IMR-90 (cell line): ENCODE data around the gene WDR91. TPM values are rescaled to one million over a fixed set of nuclear protein-coding genes. Genes with fewer than 3 reads are reported as not detected.

Experiments used
- ATAC-seq: fragments of 200-7000 bp; cut with Tn5 transposase; 2 replicates; pipeline ENCODE4 v1.9.1; 2020; ENCODE audit warnings: low read depth, mild to moderate bottlenecking, moderate library complexity
- BruUV-seq: library from RNA; stranded (reverse); fragments of 400-500 nt; replicated peaks from 2 replicates; lab custom pipeline; 2021; lab: Mats Ljungman, UMichigan
- CTCF ChIA-PET: fragments of 300-600 bp; formaldehyde crosslinking; extraction: SDS; loops from one replicate; lab custom pipeline; 2021; ENCODE audit warnings: antibody characterized with exemption; lab: Yijun Ruan, JAX
- POLR2A ChIA-PET: fragments of 300-600 bp; sonication (Branson Sonifier 250); formaldehyde crosslinking; loops from one replicate; lab custom pipeline; 2022; ENCODE audit warnings: antibody characterized with exemption; ENCODE audit not compliant: unreplicated experiment; lab: Charles Lee
- DNase-seq: peaks from one replicate; pipeline ENCODE4 v3.0.0; 2013
- H2AFZ ChIP-seq: replicated peaks from 2 replicates; pipeline ENCODE3; 2013; ENCODE audit warnings: low read length, mild to moderate bottlenecking; ENCODE audit not compliant: poor library complexity
- H2AK5ac ChIP-seq: 2 replicates; pipeline ENCODE4 v1.6.1; 2013; ENCODE audit warnings: low read depth, low read length, inconsistent platforms
- H2AK9ac ChIP-seq: replicated peaks from 2 replicates; pipeline ENCODE3; 2013; ENCODE audit warnings: mild to moderate bottlenecking, low read depth, low read length, moderate library complexity; ENCODE audit not compliant: poor library complexity
- H2BK120ac ChIP-seq: 2 replicates; pipeline ENCODE4 v1.6.1; 2013; ENCODE audit warnings: low read depth, low read length, inconsistent platforms
- H2BK15ac ChIP-seq: 3 replicates; pipeline ENCODE4 v1.6.1; 2013; ENCODE audit warnings: low read depth, low read length, inconsistent platforms
- H2BK20ac ChIP-seq: 2 replicates; pipeline ENCODE4 v1.6.1; 2013; ENCODE audit warnings: low read depth, mild to moderate bottlenecking, inconsistent platforms, low read length, moderate library complexity
- H2BK5ac ChIP-seq: 2 replicates; pipeline ENCODE4 v1.6.1; 2013; ENCODE audit warnings: mild to moderate bottlenecking, low read depth, low read length, inconsistent platforms; ENCODE audit not compliant: poor library complexity, severe bottlenecking
- H3K14ac ChIP-seq: replicated peaks from 2 replicates; pipeline ENCODE4 v1.6.1; 2013; ENCODE audit warnings: low read depth, low read length, inconsistent platforms
- H3K18ac ChIP-seq: 2 replicates; pipeline ENCODE4 v1.6.1; 2013; ENCODE audit warnings: low read depth, low read length, control low read depth
- H3K23ac ChIP-seq: 2 replicates; pipeline ENCODE4 v1.6.1; 2013; ENCODE audit warnings: low read depth, low read length, inconsistent platforms
- H3K27ac ChIP-seq: 2 replicates; pipeline ENCODE4 v1.5.1; 2013; ENCODE audit warnings: mild to moderate bottlenecking, control low read depth, low read length; ENCODE audit not compliant: insufficient read depth
- H3K27me3 ChIP-seq: 2 replicates; pipeline ENCODE4 v1.6.1; 2013; ENCODE audit warnings: low read length; ENCODE audit not compliant: control insufficient read depth, insufficient read depth
- H3K36me3 ChIP-seq: 2 replicates; pipeline ENCODE4 v1.6.1; 2013; ENCODE audit warnings: low read length, mixed read lengths; ENCODE audit not compliant: control insufficient read depth, insufficient read depth
- H3K4ac ChIP-seq: 2 replicates; pipeline ENCODE4 v1.6.1; 2013; ENCODE audit warnings: low read depth, low read length, inconsistent platforms
- H3K4me1 ChIP-seq: 2 replicates; pipeline ENCODE4 v1.6.1; 2013; ENCODE audit warnings: low read length, mixed read lengths; ENCODE audit not compliant: control insufficient read depth, insufficient read depth
- H3K4me2 ChIP-seq: 2 replicates; pipeline ENCODE4 v1.6.1; 2013; ENCODE audit warnings: low read depth, mild to moderate bottlenecking, control low read depth, low read length, moderate library complexity
- H3K4me3 ChIP-seq: 2 replicates; pipeline ENCODE4 v1.5.1; 2013; ENCODE audit warnings: low read depth, mild to moderate bottlenecking, control low read depth, low read length, moderate library complexity; ENCODE audit not compliant: insufficient read depth
- H3K56ac ChIP-seq: 2 replicates; pipeline ENCODE4 v1.6.1; 2013; ENCODE audit warnings: low read length, inconsistent platforms; ENCODE audit not compliant: insufficient read depth; ENCODE audit errors: extremely low read depth
- H3K79me1 ChIP-seq, 2 experiments: 2 replicates each; pipeline ENCODE4 v1.6.1; 2013; ENCODE audit warnings: low read length in 2 of 2, inconsistent platforms in 1 of 2, low read depth in 1 of 2
- H3K9ac ChIP-seq: 2 replicates; pipeline ENCODE4 v1.6.1; 2013; ENCODE audit warnings: low read depth, low read length, control low read depth
- H3K9me1 ChIP-seq: 2 replicates; pipeline ENCODE4 v1.6.1; 2013; ENCODE audit warnings: low read length, inconsistent platforms; ENCODE audit not compliant: insufficient read depth
- H3K9me3 ChIP-seq: 2 replicates; pipeline ENCODE4 v1.6.1; 2013; ENCODE audit warnings: low read length; ENCODE audit not compliant: control insufficient read depth, insufficient read depth
- H4K20me1 ChIP-seq: 2 replicates; pipeline ENCODE4 v1.6.1; 2013; ENCODE audit warnings: low read length, inconsistent platforms; ENCODE audit not compliant: insufficient read depth
- H4K5ac ChIP-seq: 2 replicates; pipeline ENCODE4 v1.6.1; 2013; ENCODE audit warnings: mild to moderate bottlenecking, low read depth, low read length, control low read depth
- H4K8ac ChIP-seq, 2 experiments: 2 replicates each; pipeline ENCODE4 v1.6.1; 2013; ENCODE audit warnings: low read depth in 2 of 2, low read length in 2 of 2, control low read depth in 1 of 2, inconsistent platforms in 1 of 2
- H4K91ac ChIP-seq: 2 replicates; pipeline ENCODE4 v1.6.1; 2013; ENCODE audit warnings: low read depth, low read length, inconsistent platforms; ENCODE audit not compliant: insufficient read depth
- BHLHE40 ChIP-seq: fragments of 150-350 bp; IDR thresholded peaks from 2 replicates; pipeline ENCODE4 v1.6.1; 2016; ENCODE audit warnings: mild to moderate bottlenecking, low read depth, low read length
- CEBPB ChIP-seq: IDR thresholded peaks from 2 replicates; pipeline ENCODE4 v1.6.1; 2012; ENCODE audit warnings: low read depth, low read length, improper control_type of control experiment
- CHD1 ChIP-seq: IDR thresholded peaks from 2 replicates; pipeline ENCODE4 v1.6.1; 2012; ENCODE audit warnings: low read depth, low read length, improper control_type of control experiment
- FOS ChIP-seq: fragments of 150-350 bp; IDR thresholded peaks from 2 replicates; pipeline ENCODE4 v1.6.1; 2016; ENCODE audit warnings: low read depth, low read length
- MAFK ChIP-seq: IDR thresholded peaks from 2 replicates; pipeline ENCODE4 v1.6.1; 2012; ENCODE audit warnings: low read depth, low read length, improper control_type of control experiment
- MAZ ChIP-seq: IDR thresholded peaks from 2 replicates; pipeline ENCODE4 v1.6.1; 2012; ENCODE audit warnings: low read depth, mild to moderate bottlenecking, low read length, improper control_type of control experiment, moderate library complexity, borderline replicate concordance
- MXI1 ChIP-seq: IDR thresholded peaks from 2 replicates; pipeline ENCODE4 v1.6.1; 2012; ENCODE audit warnings: low read depth, mild to moderate bottlenecking, low read length, moderate library complexity, borderline replicate concordance
- NFE2L2 ChIP-seq: fragments of 150-350 bp; IDR thresholded peaks from 2 replicates; pipeline ENCODE4 v1.6.1; 2016; ENCODE audit warnings: low read depth, mild to moderate bottlenecking, low read length
- POLR2A ChIP-seq: IDR thresholded peaks from 2 replicates; pipeline ENCODE4 v1.6.1; 2012; ENCODE audit warnings: mild to moderate bottlenecking, low read depth, low read length
- RAD21 ChIP-seq: IDR thresholded peaks from 2 replicates; pipeline ENCODE4 v1.6.1; 2012; ENCODE audit warnings: low read length, improper control_type of control experiment
- RFX5 ChIP-seq: IDR thresholded peaks from 2 replicates; pipeline ENCODE4 v1.8.0; 2012; ENCODE audit warnings: low read depth, mild to moderate bottlenecking, low read length, moderate library complexity
- SMC3 ChIP-seq: fragments of 150-350 bp; IDR thresholded peaks from 2 replicates; pipeline ENCODE4 v1.6.1; 2016; ENCODE audit warnings: low read depth, mild to moderate bottlenecking, antibody characterized with exemption, low read length, moderate library complexity
- WGBS, 2 experiments: methylation state at CpG; one replicate each; pipeline versions ENCODE4 v1.1.5 to v1.1.7; 2013; ENCODE audit warnings: missing lambda C conversion rate in 2 of 2; ENCODE audit not compliant: insufficient read length in 1 of 2; ENCODE audit errors: extremely low coverage in 2 of 2; 5-methylcytosine and 5-hydroxymethylcytosine counted together
- dilution Hi-C: fragments of 300-500 bp; cut with HindIII; formaldehyde crosslinking; loops from one replicate; pipeline ENCODE4 v1.14.3; 2018; ENCODE audit warnings: low sequenced_read_pairs; ENCODE audit not compliant: unreplicated experiment
- in situ Hi-C: fragments of 300-500 bp; cut with MboI; formaldehyde crosslinking; loops from 3 replicates; pipeline ENCODE4 v1.14.3; 2019; ENCODE audit warnings: low sequenced_read_pairs, inconsistent platforms, mixed read lengths
- intact Hi-C: fragments of 100-400 bp; cut with micrococcal nuclease; formaldehyde crosslinking; loops from 2 replicates; pipeline ENCODE4 v1.10.0; 2022
- polyA plus RNA-seq, 3 experiments: library from polyadenylated mRNA; depleted of rRNA; stranded (reverse); fragments of >200 nt; gene quantifications; 2 replicates each; pipeline ENCODE4 v1.2.3, GENCODE V29; 2012; ENCODE audit warnings: low replicate concordance in 1 of 3
- total RNA-seq: library from RNA; depleted of rRNA; stranded (reverse); fragments of >200 nt; gene quantifications from 2 replicates; pipeline ENCODE4 v1.2.3, GENCODE V29; 2012
- TF ChIP-seq, protein P1 (sequence below): conservative IDR thresholded peaks from 2 replicates; pipeline ENCODE4 v1.5.1; 2012; ENCODE audit warnings: mild to moderate bottlenecking, low read depth, low read length, improper control_type of control experiment
- TF ChIP-seq, protein P2 (sequence below): fragments of 150-350 bp; IDR thresholded peaks from 2 replicates; pipeline ENCODE4 v1.6.1; 2017; ENCODE audit warnings: mild to moderate bottlenecking, antibody characterized with exemption, low read length, low read depth

WDR91 gene
- total and polyA plus RNA-seq, 2 of the 4 experiments (the other 2 are of a cell fraction): 5.2 to 10.3 TPM

DNA sequence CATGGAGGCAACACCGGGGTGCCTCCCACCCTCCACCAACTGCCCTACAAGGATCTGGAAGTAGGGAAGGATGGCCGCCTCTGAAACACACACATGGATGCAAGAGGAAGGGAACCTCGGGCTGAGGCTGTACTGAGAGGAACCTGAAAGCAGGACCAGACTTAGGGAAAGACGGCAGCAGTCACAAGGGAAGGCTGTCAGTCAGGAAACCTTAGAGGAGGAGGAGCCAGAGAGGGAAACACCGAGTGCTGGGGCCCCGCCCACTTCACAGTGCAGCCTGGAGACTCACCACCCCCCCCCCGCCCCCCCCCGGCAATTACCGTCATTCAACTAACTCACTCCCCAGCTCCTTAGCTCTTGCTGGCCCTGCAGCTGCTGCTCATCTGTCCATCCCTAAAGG, 43.3 kb downstream of the WDR91 start:
- dilution Hi-C loops: no loop called here
- CTCF ChIA-PET: no interaction called here
- H4K5ac ChIP-seq: no peak overlapping the region
- H2AFZ ChIP-seq: no peak overlapping the region
- H3K23ac ChIP-seq: no peak overlapping the region; the same call in none of the 2 replicates
- H2BK20ac ChIP-seq: no peak overlapping the region
- no peak overlapping the region for H3K27ac ChIP-seq
- no peak overlapping the region for H3K4me3 ChIP-seq
- intact Hi-C loops: no loop called here
- POLR2A ChIA-PET: no interaction called here
- peaks cover 30 to 55% of the 10 kb centered on the region in 2 experiments for H3K79me1 ChIP-seq
- in situ Hi-C loops: loop anchor here (10.0 kb wide), 2 partner anchors 183 to 483 kb away; partner anchors contain the start of gene AGBL3
- H3K9ac ChIP-seq: no peak overlapping the region
- no peak overlapping the region for H3K56ac ChIP-seq
- no peak overlapping the region for H2BK5ac ChIP-seq
- peak overlapping the region; percentile 57 for H2AK9ac ChIP-seq
- no peak for ATAC-seq
- no peaks in the 10 kb centered on the region for H3K9me3 ChIP-seq
- H4K8ac ChIP-seq: no peak overlapping the region; a peak in 1 of 4 replicates
- H4K20me1 ChIP-seq: 0 out of 2 replicates have a peak, but pooled peaks cover 4% of the 10 kb centered on the region
- no CpG with 5 or more reads among the region's 9 CpGs for WGBS, 2 experiments
- H3K14ac ChIP-seq: no peak overlapping the region
- peak overlapping the region; percentile 16; the same call in 1 of the 2 replicates for H3K4me2 ChIP-seq
- peaks cover 20% of the 10 kb centered on the region for H3K9me1 ChIP-seq
- H2BK120ac ChIP-seq: no peak overlapping the region
- H3K4me1 ChIP-seq: peaks cover 12% of the 10 kb centered on the region
- H3K36me3 ChIP-seq: peaks cover 42% of the 10 kb centered on the region
- H4K91ac ChIP-seq: no peak overlapping the region
- TF ChIP-seq RAD21 (no peak), MAZ (no peak), POLR2A (no peak), MAFK (no peak), BHLHE40 (no peak), CHD1 (no peak), MXI1 (no peak), FOS (no peak), NFE2L2 (no peak), CEBPB (no peak), SMC3 (no peak), RFX5 (no peak)
- TF ChIP-seq, protein P1, sequence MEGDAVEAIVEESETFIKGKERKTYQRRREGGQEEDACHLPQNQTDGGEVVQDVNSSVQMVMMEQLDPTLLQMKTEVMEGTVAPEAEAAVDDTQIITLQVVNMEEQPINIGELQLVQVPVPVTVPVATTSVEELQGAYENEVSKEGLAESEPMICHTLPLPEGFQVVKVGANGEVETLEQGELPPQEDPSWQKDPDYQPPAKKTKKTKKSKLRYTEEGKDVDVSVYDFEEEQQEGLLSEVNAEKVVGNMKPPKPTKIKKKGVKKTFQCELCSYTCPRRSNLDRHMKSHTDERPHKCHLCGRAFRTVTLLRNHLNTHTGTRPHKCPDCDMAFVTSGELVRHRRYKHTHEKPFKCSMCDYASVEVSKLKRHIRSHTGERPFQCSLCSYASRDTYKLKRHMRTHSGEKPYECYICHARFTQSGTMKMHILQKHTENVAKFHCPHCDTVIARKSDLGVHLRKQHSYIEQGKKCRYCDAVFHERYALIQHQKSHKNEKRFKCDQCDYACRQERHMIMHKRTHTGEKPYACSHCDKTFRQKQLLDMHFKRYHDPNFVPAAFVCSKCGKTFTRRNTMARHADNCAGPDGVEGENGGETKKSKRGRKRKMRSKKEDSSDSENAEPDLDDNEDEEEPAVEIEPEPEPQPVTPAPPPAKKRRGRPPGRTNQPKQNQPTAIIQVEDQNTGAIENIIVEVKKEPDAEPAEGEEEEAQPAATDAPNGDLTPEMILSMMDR: no peak
- TF ChIP-seq, protein P2, sequence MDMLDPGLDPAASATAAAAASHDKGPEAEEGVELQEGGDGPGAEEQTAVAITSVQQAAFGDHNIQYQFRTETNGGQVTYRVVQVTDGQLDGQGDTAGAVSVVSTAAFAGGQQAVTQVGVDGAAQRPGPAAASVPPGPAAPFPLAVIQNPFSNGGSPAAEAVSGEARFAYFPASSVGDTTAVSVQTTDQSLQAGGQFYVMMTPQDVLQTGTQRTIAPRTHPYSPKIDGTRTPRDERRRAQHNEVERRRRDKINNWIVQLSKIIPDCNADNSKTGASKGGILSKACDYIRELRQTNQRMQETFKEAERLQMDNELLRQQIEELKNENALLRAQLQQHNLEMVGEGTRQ: no peak
- no peak overlapping the region for H3K4ac ChIP-seq
- no TSS peak for BruUV-seq
- H3K27me3 ChIP-seq: no peaks in the 10 kb centered on the region
- no peak for DNase-seq
- no peak overlapping the region for H2BK15ac ChIP-seq
- H2AK5ac ChIP-seq: peak overlapping the region; percentile 33; the same call in 1 of the 2 replicates
- no peak overlapping the region for H3K18ac ChIP-seq
